K562 (cell line): ENCODE data around the gene NAA38. TPM values are rescaled to one million over a fixed set of nuclear protein-coding genes. Genes with fewer than 3 reads are reported as not detected.

Source experiments
- ATAC-seq: fragments of 200-7000 bp; cut with Tn5 transposase; 3 replicates; pipeline ENCODE4 v1.9.1; 2020; ENCODE audit warnings: moderate library complexity
- BruUV-seq: library from RNA; stranded (reverse); fragments of 400-500 nt; replicated peaks from 2 replicates; lab custom pipeline; 2021; lab: Mats Ljungman, UMichigan
- CTCF ChIA-PET: fragments of 300-600 bp; formaldehyde crosslinking; extraction: SDS; loops from one replicate; lab custom pipeline; 2021; ENCODE audit warnings: low intra/inter-chr PET ratio; lab: Yijun Ruan, JAX
- POLR2A ChIA-PET: fragments of 300-600, 350-650 bp; sonication (Branson Sonifier 250); formaldehyde crosslinking; extraction: SDS; loops from one replicate; lab custom pipeline; 2021; ENCODE audit warnings: antibody characterized with exemption, inconsistent platforms; lab: Yijun Ruan, JAX
- DNase-seq, 4 experiments: peaks; one replicate each; pipeline versions ENCODE4 v3.0.0 to v3.0.0-alpha.2; 2011 to 2018; ENCODE audit warnings: low spot score in 3 of 4, mixed read lengths in 3 of 4; ENCODE audit errors: extremely low read depth in 1 of 4
- FAIRE-seq: peaks from 2 replicates; lab custom pipeline; 2011; peaks lifted over from hg19 to GRCh38; lab: Jason Lieb, UNC
- H2AFZ ChIP-seq: 2 replicates; pipeline ENCODE4 v1.6.0; 2011; ENCODE audit warnings: low read depth, low read length, control low read depth, inconsistent platforms
- H3K27ac ChIP-seq: fragments of 200-600 bp; 3 replicates; pipeline ENCODE4 v1.8.0; 2011; ENCODE audit warnings: low read depth, mild to moderate bottlenecking, control low read depth, inconsistent platforms, low read length, moderate library complexity, mixed read lengths; ENCODE audit errors: extremely low read depth
- H3K27me3 ChIP-seq, 2 experiments: fragments of 300-600 bp in 1 of 2; 2 replicates in 1 of 2; 3 replicates in 1 of 2; pipeline versions ENCODE4 v1.6.0 to v1.8.0; 2011; ENCODE audit warnings: inconsistent platforms in 2 of 2, low read length in 2 of 2, mild to moderate bottlenecking in 1 of 2, mixed read lengths in 1 of 2, moderate library complexity in 1 of 2; ENCODE audit not compliant: control insufficient read depth in 2 of 2, insufficient read depth in 2 of 2
- H3K36me3 ChIP-seq: fragments of 300-600 bp; 3 replicates; pipeline ENCODE4 v1.8.0; 2011; ENCODE audit warnings: mild to moderate bottlenecking, low read length, inconsistent platforms; ENCODE audit not compliant: control insufficient read depth, insufficient read depth
- H3K4me1 ChIP-seq, 2 experiments: fragments of 200-600 bp in 1 of 2; replicated peaks in 1 of 2; 2 replicates in 1 of 2; 3 replicates in 1 of 2; pipeline versions ENCODE4 v1.5.1 to v1.8.0; 2011; ENCODE audit warnings: inconsistent platforms in 2 of 2, low read length in 2 of 2, mild to moderate bottlenecking in 1 of 2, mixed read lengths in 1 of 2, moderate library complexity in 1 of 2; ENCODE audit not compliant: control insufficient read depth in 2 of 2, insufficient read depth in 2 of 2
- H3K4me2 ChIP-seq: 2 replicates; pipeline ENCODE4 v1.6.1; 2011; ENCODE audit warnings: low read length, control low read depth, inconsistent platforms, mixed read lengths; ENCODE audit not compliant: insufficient read depth
- H3K4me3 ChIP-seq: fragments of 200-600 bp; sonication (generic), shearing (Covaris generic); 2 replicates; pipeline ENCODE4 v1.5.1; 2016; ENCODE audit warnings: control low read depth, inconsistent platforms
- H3K79me2 ChIP-seq: fragments of 200-600 bp; 3 replicates; pipeline ENCODE4 v1.8.0; 2011; ENCODE audit warnings: low read length, inconsistent platforms; ENCODE audit not compliant: control insufficient read depth, insufficient read depth
- H3K9ac ChIP-seq, 2 experiments: 2 replicates each; pipeline versions ENCODE4 v1.6.0 to v1.6.1; 2011; ENCODE audit warnings: low read depth in 2 of 2, low read length in 2 of 2, control low read depth in 1 of 2, inconsistent platforms in 1 of 2, mild to moderate bottlenecking in 1 of 2, mixed read lengths in 1 of 2; ENCODE audit not compliant: insufficient read depth in 1 of 2
- H3K9me1 ChIP-seq: one replicate; pipeline ENCODE4 v1.6.0; 2011; ENCODE audit warnings: inconsistent platforms, mild to moderate bottlenecking, low read length, moderate library complexity; ENCODE audit not compliant: control insufficient read depth, insufficient read depth
- H3K9me3 ChIP-seq: replicated peaks from 2 replicates; pipeline ENCODE4 v1.5.1; 2011; ENCODE audit warnings: low read depth, low read length, inconsistent platforms; ENCODE audit not compliant: control insufficient read depth, insufficient read depth
- H4K20me1 ChIP-seq: replicated peaks from 2 replicates; pipeline ENCODE4 v1.6.1; 2011; ENCODE audit warnings: low read length, inconsistent platforms, mixed read lengths; ENCODE audit not compliant: control insufficient read depth, insufficient read depth
- CEBPZ ChIP-seq: fragments of 150-350 bp; IDR thresholded peaks from 2 replicates; pipeline ENCODE4 v1.6.1; 2014; ENCODE audit warnings: low read depth, mild to moderate bottlenecking, low read length, borderline replicate concordance
- E2F6 ChIP-seq, 2 experiments: IDR thresholded peaks; 2 replicates each; pipeline ENCODE4 v1.6.1; 2011; ENCODE audit warnings: borderline replicate concordance in 1 of 2, control low read depth in 1 of 2, low read depth in 1 of 2, low read length in 1 of 2, mild to moderate bottlenecking in 1 of 2, mixed read lengths in 1 of 2, moderate library complexity in 1 of 2; ENCODE audit not compliant: insufficient read depth in 1 of 2, insufficient read length in 1 of 2, poor library complexity in 1 of 2, severe bottlenecking in 1 of 2; ENCODE audit errors: extremely low read depth in 1 of 2
- PKNOX1 ChIP-seq: fragments of 450-650 bp; IDR thresholded peaks from 2 replicates; pipeline ENCODE4 v1.6.1; 2016
- RBM15 ChIP-seq: fragments of 200-400 bp; formaldehyde crosslinking; IDR thresholded peaks from 2 replicates; pipeline ENCODE4 v1.6.1; 2018; ENCODE audit warnings: mild to moderate bottlenecking, low read length, moderate library complexity; ENCODE audit not compliant: insufficient read depth
- SETDB1 ChIP-seq: IDR thresholded peaks from one replicate; pipeline ENCODE4 v1.6.1; 2012; ENCODE audit warnings: low read length, control low read depth, inconsistent platforms
- SMC3 ChIP-seq: conservative IDR thresholded peaks from 2 replicates; pipeline ENCODE4 v1.6.1; 2011; ENCODE audit warnings: low read depth, low read length, improper control_type of control experiment; ENCODE audit not compliant: insufficient read depth
- SOX6 ChIP-seq: fragments of 450-650 bp; IDR thresholded peaks from 2 replicates; pipeline ENCODE4 v1.6.1; 2014; ENCODE audit warnings: mild to moderate bottlenecking
- SPI1 ChIP-seq: IDR thresholded peaks from 2 replicates; pipeline ENCODE4 v1.6.1; 2011; ENCODE audit warnings: low read depth, low read length, control low read depth, borderline replicate concordance
- ZBTB49 ChIP-seq: sonication (generic); formaldehyde crosslinking; IDR thresholded peaks from 2 replicates; pipeline ENCODE4 v1.8.0; 2022; ENCODE audit warnings: missing genetic modification reagents, mild to moderate bottlenecking, borderline replicate concordance
- ZNF175 ChIP-seq: fragments of 200-800 bp; sonication (Bioruptor generic); IDR thresholded peaks from 2 replicates; pipeline ENCODE4 v1.6.1; 2016; ENCODE audit warnings: low read depth, mild to moderate bottlenecking, missing genetic modification characterization, missing compliant biosample characterization
- ZNF75A ChIP-seq: fragments of 450-650 bp; formaldehyde crosslinking; IDR thresholded peaks from 2 replicates; pipeline ENCODE4 v1.4.0; 2020; ENCODE audit warnings: mild to moderate bottlenecking
- WGBS: fragments of 100-300 bp; shearing (Covaris generic); methylation state at CpG from one replicate; pipeline ENCODE4 v1.1.6; 2016; ENCODE audit warnings: low coverage, mixed read lengths; ENCODE audit not compliant: insufficient coverage; ENCODE audit errors: missing lambda C conversion rate; 5-methylcytosine and 5-hydroxymethylcytosine counted together
- in situ Hi-C: fragments of 300-500 bp; cut with MboI; formaldehyde crosslinking; loops from 4 replicates; pipeline ENCODE4 v1.15.0; 2018; ENCODE audit warnings: inconsistent platforms, mixed read lengths
- intact Hi-C: fragments of 100-400 bp; cut with micrococcal nuclease; formaldehyde crosslinking; loops from 2 replicates; pipeline ENCODE4 v1.14.2; 2022
- polyA plus RNA-seq, 8 experiments: library from polyadenylated mRNA; depleted of rRNA in 4 of 8; stranded (reverse) in 5 of 8; unstranded in 3 of 8; fragments of >200 nt; fragmentation: Nextera tagmentation in 2 of 8; fragmentation: Illumina TruSeq in 1 of 8; extraction: Ambion mirVana in 2 of 8; extraction: Trizol in 1 of 8; gene quantifications; 2 replicates each; pipeline versions ENCODE4 v1.2.1 to v1.2.3, GENCODE V29; 2011 to 2014; ENCODE audit warnings: inconsistent platforms in 1 of 8, missing spikeins in 1 of 8
- total RNA-seq, 7 experiments: library from RNA; depleted of rRNA in 6 of 7; stranded (reverse); fragments of >200 nt in 6 of 7; fragmentation: Illumina TruSeq in 2 of 7; extraction: Trizol in 2 of 7; gene quantifications; 2 replicates each; pipeline versions ENCODE4 v1.2.1 to v1.2.3, GENCODE V29; 2011 to 2021; ENCODE audit warnings: low replicate concordance in 1 of 7

The NAA38 gene
- total and polyA plus RNA-seq, 9 of the 15 experiments (the other 6 are each of a cell fraction or from before 2014, with no cell fraction given), result 16.4 to 99.8 (median 57.3) TPM

- Histone ChIP-seq H3K36me3 (peaks cover 24% of the 10 kb centered on the region; the same call in 1 of the 3 replicates), H3K79me2 (peaks cover 59% of the 10 kb centered on the region), H3K9ac (peak overlapping the region; percentile 86 to 97), H3K4me1 (peaks cover 38% of the 10 kb centered on the region in 2 experiments), H3K4me3 (peak overlapping the region; percentile 66), H3K9me1 (peaks cover 3% of the 10 kb centered on the region), H2AFZ (peak overlapping the region; percentile 66), H3K27ac (peak overlapping the region; percentile 97), H3K9me3 (no peaks in the 10 kb centered on the region), H4K20me1 (no peaks in the 10 kb centered on the region; the same call in 1 of the 2 replicates), H3K4me2 (peak overlapping the region; percentile 92), H3K27me3 (no peaks in the 10 kb centered on the region)
- ChIA-PET POLR2A (interaction anchor here (0.7 to 1.0 kb wide), 3 partner anchors 12 to 188 kb away, joined by 3 read pairs; no protein-coding TSS in a partner anchor), CTCF (no interaction called here)
- DNase-seq (peak; percentile 55 to 82 (median 70)), FAIRE-seq (no peak), ATAC-seq (peak; percentile 68)
- WGBS, result under 1% methylated on average over 18 of the region's 64 CpGs
- in situ Hi-C loops (no loop called here), intact Hi-C loops (loop anchor here (2.0 kb wide), 1 partner anchor 29 kb away; the partner anchor contains the start of gene NAA38)
- no TSS peak for BruUV-seq
- TF ChIP-seq CEBPZ (no peak), PKNOX1 (peak; percentile 89), SETDB1 (no peak), ZBTB49 (no peak), ZNF175 (CRISPR knock-in tag) (no peak), SPI1 (no peak), SOX6 (no peak), RBM15 (no peak), E2F6 (IDR thresholded peaks at IDR 0.05; ENCODE audit: borderline replicate concordance in 1 of 2, extremely low read depth in 1 of 2, insufficient read depth in 1 of 2, insufficient read length in 1 of 2, low read depth in 1 of 2, low read length in 1 of 2, poor library complexity in 1 of 2, severe bottlenecking in 1 of 2) (peak in 1 of 2 experiments; percentile 39), ZNF75A (no peak), SMC3 (no peak)
Measured at GRCh38 chr17:7885367-7886226, 28.2 kb upstream of the NAA38 start.
